ENCODE data around the gene ANKRD37.
"Not testable (repeated sequence)": the region's sequence is repeated elsewhere in the genome, so short reads cannot be mapped to it uniquely, and the experiment has no call there.

Gene ANKRD37

GRCh38 chr4:185396724-185397385 lies at the start of gene ANKRD37:
TSS of gene ANKRD37 (plus strand) at chr4:185396841. CDS start at chr4:185396924, 83 bp downstream.
- DNase-seq = no peak

GRCh38 chr4:185346975-185347601 lies 49.6 kb upstream of the ANKRD37 start:
- no peak for DNase-seq

- DNase-seq = no peak
These were observed 45.0 kb upstream of the ANKRD37 start for GRCh38 chr4:185351691-185352090.

- no peak for DNase-seq
These were observed 44.4 kb upstream of the ANKRD37 start for GRCh38 chr4:185352202-185352601.

GRCh38 chr4:185352741-185353140 lies 43.9 kb upstream of the ANKRD37 start:
- DNase-seq = no peak

GRCh38 chr4:185357211-185357610 lies 39.4 kb upstream of the ANKRD37 start:
- DNase-seq = no peak

GRCh38 chr4:185357733-185358440 lies 38.8 kb upstream of the ANKRD37 start:
- DNase-seq = no peak

GRCh38 chr4:185358514-185358913 lies 38.1 kb upstream of the ANKRD37 start:
- DNase-seq = no peak

- DNase-seq = no peak
These were observed 37.7 kb upstream of the ANKRD37 start for GRCh38 chr4:185358959-185359358.

- no peak for DNase-seq
These were observed 36.7 kb upstream of the ANKRD37 start for GRCh38 chr4:185359767-185360446.

GRCh38 chr4:185361872-185362271 lies 34.8 kb upstream of the ANKRD37 start:
- no peak for DNase-seq

- not testable (repeated sequence) for DNase-seq
These were observed 34.1 kb upstream of the ANKRD37 start for GRCh38 chr4:185362570-185362969.

GRCh38 chr4:185363251-185363650 lies 33.4 kb upstream of the ANKRD37 start:
- DNase-seq = no peak

- no peak for DNase-seq
These were observed 31.8 kb upstream of the ANKRD37 start for GRCh38 chr4:185364886-185365285.

- DNase-seq = no peak
These were observed 26.9 kb upstream of the ANKRD37 start for GRCh38 chr4:185369731-185370130.

GRCh38 chr4:185370268-185370949 lies 26.2 kb upstream of the ANKRD37 start:
- no peak for DNase-seq

- no peak for DNase-seq
These were observed 24.9 kb upstream of the ANKRD37 start for GRCh38 chr4:185371702-185372101.

- DNase-seq = no peak
These were observed 22.6 kb upstream of the ANKRD37 start for GRCh38 chr4:185374027-185374426.

GRCh38 chr4:185374573-185374972 lies 22.1 kb upstream of the ANKRD37 start:
- no peak for DNase-seq

- no peak for DNase-seq
These were observed 18.4 kb upstream of the ANKRD37 start for GRCh38 chr4:185378264-185378663.

GRCh38 chr4:185379326-185380295 lies 17.0 kb upstream of the ANKRD37 start:
- no peak for DNase-seq

GRCh38 chr4:185380320-185380719 lies 16.3 kb upstream of the ANKRD37 start:
- no peak for DNase-seq
